ENCODE measurements around the gene DAB2.

GRCh38 chr5:39394946-39395345 is 29.8 kb downstream of the DAB2 start:
- TF ChIP-seq CTCF (IDR thresholded peaks at IDR 0.05; ENCODE audit: low read depth, low read length, poor library complexity, severe bottlenecking) (no peak), EZH2phosphoT487 (IDR thresholded peaks at IDR 0.05; ENCODE audit: borderline replicate concordance, low read length) (no peak)
